ENCODE data around the gene POTEF.
A peak's percentile ranks its signal among the peaks of the same experiment; 100 is the strongest.
"Not testable (repeated sequence)": the region's sequence is repeated elsewhere in the genome, so short reads cannot be mapped to it uniquely, and the experiment has no call there.

The POTEF gene

DNA sequence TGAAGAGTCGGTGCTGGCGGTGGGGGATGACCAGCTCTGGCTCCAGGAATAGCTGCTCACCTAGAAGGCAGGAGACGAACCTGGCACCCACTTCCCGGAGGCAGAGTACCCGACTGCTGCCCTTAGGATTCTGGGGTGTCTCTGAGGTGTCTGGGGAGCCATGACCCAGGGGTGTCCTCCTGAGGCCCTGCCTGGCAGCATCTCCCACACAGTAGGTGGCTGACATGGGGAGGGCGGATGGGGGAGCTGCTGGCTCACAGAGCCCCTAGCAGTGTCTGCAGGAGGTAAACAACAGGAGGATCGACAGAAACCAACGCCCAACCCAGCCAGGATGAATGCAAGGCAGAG is 25.4 kb upstream of the POTEF start:
- DNase-seq; in situ Hi-C loops (cut with HindIII; ENCODE audit: low pct_ligation_motif_present, low pct_unique_long_range_greater_than_20kb, low sequenced_read_pairs): not testable (repeated sequence)

DNA sequence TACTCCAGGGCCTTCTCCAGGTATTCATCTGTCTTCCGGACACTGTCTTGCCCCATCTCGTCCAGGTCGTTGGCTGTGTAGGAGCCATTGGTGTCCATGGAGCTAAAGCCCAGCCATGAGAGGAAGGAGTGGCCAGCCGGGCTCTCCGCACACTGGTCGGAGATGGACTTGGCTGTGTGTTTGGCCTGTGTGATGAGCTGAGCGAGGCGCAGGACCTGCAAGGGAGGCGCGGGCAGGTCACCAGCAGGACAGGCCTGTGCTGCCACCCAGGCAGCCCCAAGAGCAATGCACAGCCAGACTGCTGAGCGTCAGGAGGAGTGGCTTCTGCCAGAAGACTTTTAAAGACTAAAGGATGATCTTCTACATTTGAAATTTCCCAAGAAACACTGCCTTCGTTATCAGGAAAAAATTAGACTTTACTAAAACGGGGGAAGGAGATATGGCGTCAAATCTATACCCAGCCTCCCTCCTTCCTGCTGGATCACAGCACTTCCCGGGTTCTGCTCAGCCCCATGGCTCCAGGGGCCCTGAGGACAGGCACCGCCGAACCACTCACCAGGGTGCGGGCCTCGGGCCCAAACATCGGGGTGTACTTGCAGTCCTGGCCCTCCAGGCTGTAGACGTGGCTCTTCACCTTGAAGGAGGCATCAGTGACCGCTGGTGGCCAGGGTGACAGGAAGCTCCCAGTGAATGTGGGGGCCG is 24.9 kb upstream of the POTEF start:
- in situ Hi-C loops (cut with HindIII; ENCODE audit: low pct_ligation_motif_present, low pct_unique_long_range_greater_than_20kb, low sequenced_read_pairs); DNase-seq: not testable (repeated sequence)

DNA sequence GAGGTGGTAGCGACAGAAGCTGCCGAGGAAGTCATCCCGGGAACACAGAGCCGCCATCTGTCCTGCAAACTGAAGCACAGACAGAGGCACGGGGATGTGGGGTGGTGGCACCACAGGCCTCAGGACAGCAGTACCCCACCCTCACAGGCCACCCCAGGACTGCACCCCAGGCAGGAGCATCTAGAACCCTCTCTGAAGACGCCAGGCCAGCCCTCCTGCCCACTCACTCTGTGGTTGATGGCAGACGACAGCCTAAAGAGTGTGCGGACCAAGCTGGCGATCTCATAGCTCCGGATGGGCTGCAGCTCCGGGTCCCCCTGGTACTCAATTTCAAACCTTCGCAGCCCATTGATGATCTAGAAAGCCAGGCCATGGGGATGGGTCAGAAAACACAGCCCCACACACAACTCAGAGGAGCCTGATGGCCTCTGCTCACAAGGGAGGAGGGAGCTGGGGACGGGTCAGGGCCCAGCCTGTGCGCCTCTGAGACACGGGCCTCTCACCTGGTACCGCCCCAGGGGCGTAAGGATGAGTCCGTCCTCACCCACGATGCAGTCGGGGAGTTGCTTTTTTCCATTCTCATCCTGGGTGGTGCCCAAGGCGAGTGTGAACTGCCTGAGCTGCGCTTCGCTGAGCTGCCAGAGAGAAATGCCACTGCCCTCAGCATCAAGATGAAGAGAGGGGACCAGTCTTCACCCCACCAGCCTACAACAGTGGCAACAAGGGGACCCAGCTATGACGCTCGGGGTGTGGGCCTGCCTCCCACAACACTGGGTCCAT is 24.0 kb upstream of the POTEF start:
- DNase-seq = no peak
- in situ Hi-C loops (cut with HindIII; ENCODE audit: low pct_ligation_motif_present, low pct_unique_long_range_greater_than_20kb, low sequenced_read_pairs) = no loop called here

DNA sequence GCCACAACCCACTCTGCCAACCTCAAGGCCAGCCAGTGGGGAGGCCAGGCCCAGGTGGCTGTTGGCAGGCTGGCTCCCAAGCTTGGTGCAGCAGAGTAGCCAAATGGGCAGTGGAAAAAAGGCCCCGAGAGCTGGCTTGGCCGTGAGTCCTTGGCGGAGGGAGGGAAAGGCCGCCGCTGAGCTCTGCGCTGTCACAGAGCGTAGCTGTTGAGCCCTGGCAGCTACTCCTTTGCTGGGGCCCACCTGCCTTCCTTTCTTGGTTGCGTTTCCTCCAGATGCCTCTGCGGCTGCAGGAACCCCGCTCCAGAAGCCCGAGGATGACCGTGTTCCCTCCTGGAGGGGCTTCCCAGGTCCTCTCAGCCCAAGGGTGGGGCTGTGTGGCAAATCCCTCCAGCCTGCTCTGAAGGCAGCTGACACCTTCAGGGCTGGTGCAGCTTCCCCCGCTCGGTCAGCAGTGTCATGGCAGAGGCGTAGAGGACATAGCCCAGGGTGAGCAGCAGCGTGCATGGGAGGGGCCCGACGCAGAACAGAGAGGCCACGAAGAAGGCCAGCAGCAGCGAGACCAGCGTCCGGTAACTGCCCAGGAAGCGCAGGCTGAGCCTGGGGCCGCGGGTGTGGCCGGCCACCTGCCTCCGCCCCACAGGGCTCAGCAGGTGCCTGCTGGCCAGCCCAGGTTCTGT is 23.3 kb upstream of the POTEF start:
- in situ Hi-C loops (cut with HindIII; ENCODE audit: low pct_ligation_motif_present, low pct_unique_long_range_greater_than_20kb, low sequenced_read_pairs); DNase-seq: not testable (repeated sequence)

DNA sequence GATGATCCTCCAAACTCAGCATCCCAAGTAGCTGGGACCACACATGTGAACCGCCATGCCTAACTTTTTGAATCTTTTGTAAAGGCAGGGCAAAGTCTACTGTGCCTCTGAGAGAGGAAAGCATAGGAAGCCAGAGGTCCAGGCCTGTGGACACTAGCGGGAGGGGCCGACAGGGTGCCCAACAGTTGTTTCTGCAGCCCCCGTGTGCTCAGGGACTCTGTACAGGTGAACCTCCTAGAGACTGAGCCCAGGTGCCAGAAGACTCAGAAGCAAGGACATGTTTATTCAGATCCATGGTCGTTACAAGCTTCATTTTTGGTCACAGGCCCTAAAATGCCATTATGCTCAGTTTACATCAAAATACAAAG is 22.1 kb upstream of the POTEF start:
- in situ Hi-C loops (cut with HindIII; ENCODE audit: low pct_ligation_motif_present, low pct_unique_long_range_greater_than_20kb, low sequenced_read_pairs); DNase-seq: not testable (repeated sequence)

DNA sequence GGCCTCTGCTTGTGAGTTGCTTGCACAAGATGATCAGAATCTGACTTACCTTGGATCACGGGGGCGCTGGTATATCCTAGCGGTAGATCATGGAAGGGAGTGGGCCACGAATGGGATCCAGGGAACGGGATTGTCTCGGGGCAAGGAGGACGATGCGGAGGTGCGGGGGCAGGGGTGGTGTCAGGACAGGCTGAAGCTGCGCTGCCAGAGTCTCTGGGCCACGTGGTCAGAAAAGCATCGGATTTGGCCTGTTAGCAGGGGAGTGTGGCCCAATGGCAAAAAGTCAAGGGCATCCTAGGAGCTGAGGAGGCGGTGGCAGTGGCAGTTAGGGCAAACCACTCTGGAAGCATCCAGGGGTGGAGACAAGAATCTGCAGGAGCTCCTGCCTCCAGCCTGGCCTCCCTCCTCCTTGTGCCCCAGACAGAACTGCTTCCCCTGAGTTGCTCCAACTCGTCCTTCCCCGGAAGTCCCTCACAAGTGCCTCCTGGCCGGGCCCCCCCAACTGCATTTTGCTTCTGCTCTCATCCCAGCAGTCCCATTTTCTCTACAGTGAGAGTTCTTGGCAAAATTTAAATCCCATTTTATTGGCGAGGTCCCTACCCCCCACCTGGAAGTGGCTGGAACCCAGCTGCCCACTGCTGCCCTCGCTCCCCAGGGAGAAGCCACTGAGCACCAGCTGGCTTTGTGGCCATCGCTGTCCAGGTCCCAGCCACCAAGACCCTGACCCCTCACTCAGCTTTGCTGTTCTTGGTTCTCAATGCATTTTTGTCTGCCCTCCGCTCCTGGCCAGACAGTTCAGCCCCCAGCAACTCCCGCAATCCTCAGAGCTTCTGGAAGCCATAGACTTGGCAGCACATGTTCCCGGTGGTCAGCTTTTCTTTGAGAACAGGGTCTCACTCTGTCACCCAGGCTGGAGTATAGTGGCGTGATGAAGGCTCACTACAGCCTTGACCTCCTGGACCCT is 21.4 kb upstream of the POTEF start:
- in situ Hi-C loops (cut with HindIII; ENCODE audit: low pct_ligation_motif_present, low pct_unique_long_range_greater_than_20kb, low sequenced_read_pairs) = no loop called here
- DNase-seq = no peak

DNA sequence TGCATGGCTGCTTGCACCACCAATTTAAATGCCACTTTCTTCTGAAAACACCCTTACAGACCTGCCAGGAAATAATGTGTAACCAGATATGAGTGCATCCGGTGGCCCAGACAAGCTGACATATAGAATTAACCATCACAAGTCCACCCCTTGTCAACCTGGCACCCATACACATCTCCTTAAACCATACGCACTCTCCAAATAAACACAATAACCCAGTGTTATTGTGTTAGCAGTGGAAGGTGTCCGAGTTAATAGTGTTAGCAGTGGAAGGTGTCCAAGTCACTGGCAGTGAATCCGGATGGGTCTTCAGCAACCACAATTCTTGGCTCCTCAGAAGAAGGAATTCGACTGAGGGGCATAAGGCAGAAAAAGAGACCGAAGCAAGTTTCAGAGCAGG is 19.5 kb upstream of the POTEF start:
- in situ Hi-C loops (cut with HindIII; ENCODE audit: low pct_ligation_motif_present, low pct_unique_long_range_greater_than_20kb, low sequenced_read_pairs); DNase-seq: not testable (repeated sequence)

DNA sequence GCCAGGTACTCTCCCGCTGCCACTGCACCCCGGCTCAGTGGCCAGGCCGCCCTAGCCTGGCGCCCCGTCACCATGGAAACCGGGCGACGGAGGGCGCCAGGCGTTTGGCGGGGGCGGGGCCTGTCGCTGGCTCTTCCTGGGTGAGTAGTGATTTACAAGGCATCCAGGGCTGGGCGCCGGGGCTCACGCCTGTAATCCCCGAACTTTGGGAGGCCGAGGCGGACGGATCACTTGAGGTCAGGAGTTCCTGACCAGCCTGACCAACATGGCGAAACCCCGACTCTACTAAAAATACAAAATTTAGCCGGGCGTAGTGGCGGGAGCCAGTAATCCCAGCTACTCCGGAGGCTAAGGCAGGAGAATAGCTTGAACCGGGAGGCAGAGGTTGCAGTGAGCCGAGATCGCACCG is 16.0 kb upstream of the POTEF start, which contains the start of gene CCDC74B:
Gene CCDC74B (minus strand): TSS at position 107 of the 409 bp plus-strand sequence. CDS start 116 bp downstream, outside the sequence.
- peak; percentile 51 for DNase-seq
- in situ Hi-C loops (cut with HindIII; ENCODE audit: low pct_ligation_motif_present, low pct_unique_long_range_greater_than_20kb, low sequenced_read_pairs) = not testable (repeated sequence)

DNA sequence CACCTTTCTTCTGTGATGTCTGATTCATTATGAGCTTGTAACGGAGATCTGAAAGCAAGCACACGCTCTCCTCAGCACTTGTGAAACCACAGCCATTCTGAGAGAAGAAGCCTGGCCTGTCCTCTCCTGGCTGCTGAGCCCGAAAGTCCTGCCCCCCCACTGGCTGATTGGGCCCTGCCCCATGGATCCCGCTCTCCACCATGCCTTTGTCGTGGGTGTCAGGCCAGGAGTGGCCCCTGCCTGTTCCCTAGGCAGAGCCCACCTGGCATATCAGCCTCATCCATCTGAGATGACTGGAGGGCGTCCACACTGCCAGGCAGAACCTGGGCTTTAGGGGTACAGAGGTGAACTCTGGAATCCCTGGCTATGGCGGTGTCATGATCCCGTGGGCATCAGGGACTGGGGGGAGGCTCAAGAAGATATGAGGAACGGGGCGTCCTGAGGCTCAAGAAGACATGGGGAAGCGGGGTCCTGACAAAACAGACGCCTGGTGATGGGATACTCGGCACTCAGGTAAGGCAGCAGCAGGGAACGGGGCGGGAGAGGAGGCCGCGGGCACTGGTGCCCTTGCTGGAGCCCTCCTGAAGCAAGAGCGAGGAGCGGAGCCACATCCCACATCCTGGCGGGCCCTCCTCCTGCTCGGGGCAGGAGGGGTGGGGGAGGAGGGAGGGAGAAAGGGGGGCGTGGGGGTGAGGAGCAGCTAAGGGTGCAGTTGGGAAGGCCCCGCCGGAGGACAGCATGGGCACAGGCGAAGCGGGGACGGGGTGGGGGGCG is 14.4 kb upstream of the POTEF start:
- in situ Hi-C loops (cut with HindIII; ENCODE audit: low pct_ligation_motif_present, low pct_unique_long_range_greater_than_20kb, low sequenced_read_pairs) = not testable (repeated sequence)

DNA sequence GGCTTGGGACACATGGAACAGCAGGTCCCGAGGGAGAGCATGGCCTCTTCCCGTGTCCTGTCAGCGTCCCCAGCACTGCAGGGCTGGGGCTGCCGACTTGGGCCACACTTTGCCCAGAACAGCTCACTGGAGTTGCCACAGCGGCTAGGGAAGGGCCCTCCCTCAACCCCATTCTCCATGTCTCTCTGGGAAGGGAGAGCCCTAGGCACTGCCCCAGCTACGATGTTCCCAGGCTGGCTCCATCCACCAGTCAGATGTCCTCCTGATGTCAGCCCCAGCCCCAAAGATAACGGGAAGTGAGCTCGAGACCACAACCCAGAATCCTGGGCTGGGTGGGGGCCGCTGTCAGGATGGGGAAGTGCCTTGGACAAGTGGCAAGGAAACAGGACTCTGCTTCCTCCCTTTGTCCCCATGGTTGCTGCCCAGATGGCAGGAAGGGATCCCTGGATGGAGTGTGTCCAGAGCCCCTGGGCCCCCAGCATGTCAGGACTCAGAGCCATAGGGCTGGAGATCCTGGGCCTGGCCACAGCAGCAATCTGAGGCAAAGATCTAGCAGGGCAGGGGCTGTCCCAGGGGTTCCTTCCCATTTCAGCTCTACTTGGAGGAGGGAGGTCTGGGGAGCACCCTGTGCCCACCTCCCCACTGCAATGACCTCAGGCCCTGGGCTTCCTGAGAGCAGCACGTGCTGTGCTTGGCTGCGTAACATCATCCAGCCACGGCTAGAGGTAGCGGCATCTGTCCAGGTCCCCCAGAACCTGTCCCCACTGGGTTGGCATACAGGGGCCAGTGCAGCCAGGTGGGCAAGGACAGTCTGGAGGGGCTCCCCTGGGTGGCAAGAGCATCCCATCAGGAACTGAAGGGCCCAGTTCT is 13.6 kb upstream of the POTEF start:
- DNase-seq; in situ Hi-C loops (cut with HindIII; ENCODE audit: low pct_ligation_motif_present, low pct_unique_long_range_greater_than_20kb, low sequenced_read_pairs): not testable (repeated sequence)

More for the DNA sequence above, 14.4 kb upstream of the POTEF start:
- DNase-seq = not testable (repeated sequence)

DNA sequence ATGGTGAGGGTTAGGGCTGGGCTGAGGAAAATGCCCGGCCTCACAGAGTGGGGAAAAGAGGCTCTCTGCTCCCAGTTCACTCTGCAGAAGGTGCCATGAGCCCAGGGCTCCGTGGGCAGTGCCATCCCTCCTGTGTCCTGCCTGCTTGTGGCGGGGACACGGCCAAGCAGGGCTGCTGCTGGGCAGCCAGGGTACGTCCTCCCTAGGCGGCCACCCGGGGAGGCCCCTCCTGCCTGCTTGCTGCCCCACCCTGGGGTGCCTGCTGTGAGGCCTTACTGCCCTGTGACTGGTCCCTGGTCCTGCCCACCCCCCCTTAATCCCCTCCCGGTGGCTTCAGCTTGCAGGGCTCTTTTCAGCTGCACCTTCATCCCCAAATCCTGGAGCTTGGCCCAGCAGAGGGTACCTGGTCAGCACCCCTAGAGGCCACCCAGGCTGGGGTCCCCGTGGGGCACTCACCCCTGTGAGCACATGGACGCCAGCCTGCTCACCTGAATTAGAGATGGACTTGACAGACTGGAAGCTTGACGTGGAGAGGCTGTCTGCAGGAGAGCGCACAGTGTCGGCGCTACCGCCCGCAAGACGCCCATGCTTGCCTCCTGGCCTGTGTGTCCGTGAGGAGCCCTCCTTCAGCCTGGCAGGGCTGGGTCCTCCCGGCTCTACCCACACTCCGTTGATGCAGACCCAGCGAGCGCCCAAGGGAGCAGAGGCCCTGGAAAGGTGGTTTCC is 12.8 kb upstream of the POTEF start:
- DNase-seq; in situ Hi-C loops (cut with HindIII; ENCODE audit: low pct_ligation_motif_present, low pct_unique_long_range_greater_than_20kb, low sequenced_read_pairs): not testable (repeated sequence)

DNA sequence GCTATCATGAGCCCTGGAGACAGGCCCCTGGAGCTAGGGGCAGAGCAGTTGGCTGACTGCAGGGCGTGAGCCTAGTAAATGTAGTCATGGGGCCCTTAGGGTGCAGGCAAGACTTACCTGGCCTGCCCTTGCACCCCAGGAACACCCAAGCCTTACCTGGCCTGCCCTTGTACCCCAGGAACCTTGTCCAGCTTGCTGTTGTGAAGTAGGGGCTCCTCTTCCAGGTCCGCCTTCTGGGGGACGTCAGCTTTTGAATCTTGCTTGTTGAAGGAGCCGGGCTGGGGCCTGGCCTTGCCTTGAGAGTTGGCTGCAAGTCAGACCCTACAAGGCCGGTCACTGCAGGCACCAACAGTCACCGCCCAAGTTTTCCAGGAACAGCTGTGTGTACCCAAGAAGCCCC is 12.0 kb upstream of the POTEF start:
- in situ Hi-C loops (cut with HindIII; ENCODE audit: low pct_ligation_motif_present, low pct_unique_long_range_greater_than_20kb, low sequenced_read_pairs); DNase-seq: not testable (repeated sequence)

DNA sequence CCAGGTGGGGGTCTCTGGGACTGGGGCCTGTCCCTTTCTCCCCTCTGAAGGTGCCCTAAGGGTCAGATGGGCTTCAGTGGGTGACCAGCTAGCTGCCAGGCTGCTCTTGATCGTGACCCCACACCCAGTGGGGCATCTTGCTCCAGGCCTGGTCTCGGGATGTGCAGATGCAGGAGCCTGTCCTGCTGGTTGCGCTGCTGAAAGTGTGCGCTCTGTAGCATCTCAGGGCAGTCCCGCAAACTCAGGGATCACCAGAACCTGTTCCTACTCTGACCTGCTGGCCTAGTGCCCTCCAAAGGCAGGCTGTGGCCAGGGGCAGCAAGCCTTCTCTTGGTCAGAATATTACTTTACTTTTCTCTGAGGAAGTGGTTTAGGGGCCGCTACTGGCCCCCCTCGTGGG is 11.5 kb upstream of the POTEF start:
- DNase-seq; in situ Hi-C loops (cut with HindIII; ENCODE audit: low pct_ligation_motif_present, low pct_unique_long_range_greater_than_20kb, low sequenced_read_pairs): not testable (repeated sequence)

DNA sequence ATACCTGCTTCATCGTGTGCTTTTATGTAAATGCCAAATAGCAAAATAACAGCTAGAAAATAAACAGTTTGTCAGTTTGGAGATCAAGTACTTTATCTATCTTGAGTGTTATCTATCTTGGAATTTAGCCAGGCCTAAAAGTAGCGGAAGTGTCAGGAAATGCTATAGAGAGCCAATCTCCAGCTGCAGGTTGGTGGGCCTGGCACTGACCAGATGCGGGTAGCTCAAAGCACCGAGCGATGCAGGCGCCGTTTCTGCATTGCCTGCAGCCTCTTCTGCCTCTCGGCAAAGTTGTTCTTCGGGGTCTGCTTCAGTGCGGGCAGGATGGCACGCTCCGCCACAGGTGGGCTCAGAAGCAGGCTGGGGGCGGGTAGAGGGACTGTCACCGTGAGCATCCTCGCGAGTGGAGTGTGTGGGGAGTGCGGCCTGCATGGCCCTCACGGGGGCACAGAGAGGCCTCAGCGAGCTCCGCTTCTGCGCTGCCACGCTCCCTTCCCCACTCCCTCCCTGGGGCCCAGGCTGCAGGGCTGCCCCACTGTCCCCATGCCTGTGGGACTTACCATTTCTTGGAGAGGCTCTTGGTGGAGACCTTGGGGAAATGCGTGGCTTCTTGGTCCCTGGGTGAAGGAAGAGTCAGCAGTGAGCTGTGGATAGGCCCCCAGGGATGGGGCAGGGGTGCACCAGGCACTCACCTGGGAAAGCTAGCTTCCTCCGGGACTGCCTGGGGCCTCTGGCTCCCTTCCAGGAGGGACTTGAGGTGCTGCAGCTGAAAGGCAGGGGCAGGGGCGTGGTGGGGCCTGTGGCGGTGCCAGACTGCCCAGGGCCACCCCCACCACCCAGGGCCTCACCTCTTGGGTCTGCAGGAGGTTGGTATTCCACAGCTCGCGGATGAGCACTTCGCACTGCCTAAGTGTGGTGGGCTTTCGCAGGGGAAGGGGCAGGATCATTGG is 10.6 kb upstream of the POTEF start:
- DNase-seq; in situ Hi-C loops (cut with HindIII; ENCODE audit: low pct_ligation_motif_present, low pct_unique_long_range_greater_than_20kb, low sequenced_read_pairs): not testable (repeated sequence)

DNA sequence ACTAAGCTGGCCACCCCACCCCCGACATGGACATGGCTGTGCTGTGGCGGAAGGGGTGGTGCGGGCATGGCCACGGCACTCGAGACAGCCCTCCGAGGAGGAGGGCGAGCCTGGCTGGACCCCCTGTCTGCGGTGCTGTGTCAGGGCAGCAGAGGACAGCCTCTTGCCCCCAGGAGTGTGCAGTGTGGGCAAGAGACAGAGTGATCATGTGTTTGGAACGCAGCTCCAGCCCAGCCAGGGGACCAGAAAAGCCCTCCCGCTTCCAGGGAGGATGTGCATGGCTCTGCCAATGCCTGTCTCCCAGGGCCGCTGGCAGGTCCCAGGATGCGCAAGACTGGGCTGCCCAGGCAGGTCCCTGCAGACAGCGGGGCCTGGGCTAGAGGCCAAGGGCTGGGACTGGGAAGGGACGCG is 9.8 kb upstream of the POTEF start:
- in situ Hi-C loops (cut with HindIII; ENCODE audit: low pct_ligation_motif_present, low pct_unique_long_range_greater_than_20kb, low sequenced_read_pairs); DNase-seq: not testable (repeated sequence)

Measured in ACHN (cell line).